Left cardiac atrium (tissue), 4 donors: ENCODE data around the gene INO80D. TPM values are rescaled to one million over a fixed set of nuclear protein-coding genes. Genes with fewer than 3 reads are reported as not detected.
"Not testable (repeated sequence)": the region's sequence is repeated elsewhere in the genome, so short reads cannot be mapped to it uniquely, and the experiment has no call there.

Source experiments
- ATAC-seq, 2 donors: fragments of 200-7000 bp; cut with Tn5 transposase; one replicate each; pipeline ENCODE4 v1.9.1; 2020; ENCODE audit warnings: mild to moderate bottlenecking in 2 of 2, moderate library complexity in 2 of 2
- DNase-seq: peaks from one replicate; pipeline ENCODE4 v3.0.0-alpha.2; 2020
- intact Hi-C, 2 donors: fragments of 100-400 bp; cut with DNase I; formaldehyde crosslinking; loops; one replicate each; pipeline versions ENCODE4 v1.14.1 to v1.15.1; 2022 to 2023
- total RNA-seq, 2 donors: library from RNA; stranded (reverse); fragmentation: NEBNext Ultra II Directional; extraction: Animal tissue kit (Norgen Biotek cat#: 25700); gene quantifications; one replicate each; pipeline ENCODE4 v1.2.1, GENCODE V29; 2021
- donor health status: DM: no; HTN: yes; CAD: no.
- donor health status: DM: no; HTN: yes; CAD: no; lungs with severe emphysema.
- donor health status: DM: yes; HTN: yes; CAD: no.
- donor health status: Dilated cardiomyopathy.

Gene INO80D
- total RNA-seq, 2 donors from 2014 or later = 10.8 to 15.1 TPM

DNA sequence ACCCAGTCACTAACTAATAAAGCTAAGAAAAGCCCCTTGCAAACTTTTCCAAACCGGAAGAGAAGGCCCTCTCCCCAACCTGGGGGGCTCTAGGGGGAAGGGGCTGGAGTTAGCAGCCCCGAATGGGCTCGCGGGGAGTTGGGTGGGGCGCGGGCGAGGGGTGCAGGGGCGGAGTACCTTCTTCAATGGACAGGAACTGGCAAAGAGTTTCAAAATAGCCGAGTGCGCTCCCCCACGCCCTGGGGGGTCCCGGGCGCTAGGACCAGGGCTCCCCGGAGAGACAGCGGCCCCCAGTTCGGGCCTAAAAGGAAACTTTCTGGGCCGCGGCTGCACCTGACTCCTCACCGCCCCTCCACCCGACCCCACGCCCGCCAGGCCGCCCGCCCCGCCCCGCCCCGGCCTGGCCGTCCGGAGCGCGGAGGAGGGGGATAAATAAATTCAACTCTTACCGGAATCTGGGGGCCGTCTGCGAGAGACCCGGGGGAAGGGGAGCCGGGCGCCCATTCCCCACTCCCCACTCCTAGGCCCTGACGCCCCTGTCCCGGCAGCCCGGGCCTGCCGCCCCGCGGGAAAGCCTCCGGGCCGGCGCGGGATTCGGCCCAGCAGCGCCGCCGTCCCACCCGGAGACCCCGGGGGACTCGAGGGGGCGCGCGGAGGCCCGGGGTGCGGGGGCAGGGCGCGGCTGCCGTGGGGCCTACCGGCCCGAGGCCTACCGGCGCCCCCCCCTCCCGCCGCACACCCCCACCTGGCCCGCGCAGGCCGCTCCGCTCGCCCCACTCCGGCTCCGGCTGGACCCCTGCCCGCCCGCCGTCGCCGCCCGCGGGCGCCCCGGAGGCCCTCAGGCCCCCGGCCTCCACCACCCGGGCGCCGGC lies 868 bp downstream of the INO80D start:
- intact Hi-C loops = no loop called here
- DNase-seq (peak; percentile 41), ATAC-seq (peak; percentile 49 to 67)

DNA sequence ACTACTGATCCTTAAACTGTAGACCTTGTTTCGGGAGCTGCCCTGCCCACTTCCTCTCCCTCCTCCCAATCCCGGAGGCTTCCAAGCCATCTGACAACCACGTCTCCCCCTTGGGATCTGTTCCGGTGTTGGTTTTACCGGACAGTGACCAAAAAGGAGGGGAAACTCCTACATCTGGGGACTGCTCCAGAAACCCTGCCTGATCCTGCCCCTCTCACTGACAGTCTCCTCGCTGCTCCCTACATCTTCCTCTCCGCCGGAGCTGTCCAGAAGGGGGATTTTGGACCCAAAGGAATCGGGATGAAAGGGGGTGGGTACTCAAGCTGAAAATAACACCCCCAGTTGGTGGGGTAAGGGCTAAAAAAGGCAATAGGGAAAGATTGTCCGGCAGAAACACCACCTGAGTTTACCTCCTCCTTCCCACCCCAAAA lies 1.5 kb downstream of the INO80D start:
- intact Hi-C loops = no loop called here
- DNase-seq (peak; percentile 72), ATAC-seq (peak; percentile 75 to 79)

- intact Hi-C loops = no loop called here
- DNase-seq (no peak), ATAC-seq (no peak)
Observed at GRCh38 chr2:206083602-206084438, 2.2 kb downstream of the INO80D start.

GRCh38 chr2:206082298-206082843 lies 3.6 kb downstream of the INO80D start:
- no peak for DNase-seq
- intact Hi-C loops = no loop called here
- ATAC-seq = no peak

DNA sequence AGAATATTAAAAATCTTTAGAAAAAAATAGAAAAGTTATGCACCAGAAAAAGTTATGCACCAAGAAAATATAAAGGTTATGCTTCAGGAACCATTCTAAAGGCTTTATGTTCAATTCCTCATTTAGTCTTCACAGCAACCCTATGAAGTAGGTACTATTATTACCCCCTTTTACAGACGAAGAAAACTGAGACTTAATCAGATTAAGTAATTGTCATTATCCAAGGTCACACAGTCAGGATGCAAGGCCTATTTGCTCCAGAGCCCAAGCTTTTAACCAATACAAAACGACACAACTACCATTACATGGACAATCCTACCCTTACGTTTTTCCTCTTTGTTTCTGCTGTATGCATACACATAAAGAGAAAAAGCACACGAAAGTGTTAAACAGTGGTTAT lies 5.0 kb downstream of the INO80D start:
- DNase-seq (no peak), ATAC-seq (no peak)
- intact Hi-C loops = no loop called here

- DNase-seq (no peak), ATAC-seq (no peak)
- intact Hi-C loops = no loop called here
Observed at GRCh38 chr2:206079699-206080465, 6.1 kb downstream of the INO80D start.

DNA sequence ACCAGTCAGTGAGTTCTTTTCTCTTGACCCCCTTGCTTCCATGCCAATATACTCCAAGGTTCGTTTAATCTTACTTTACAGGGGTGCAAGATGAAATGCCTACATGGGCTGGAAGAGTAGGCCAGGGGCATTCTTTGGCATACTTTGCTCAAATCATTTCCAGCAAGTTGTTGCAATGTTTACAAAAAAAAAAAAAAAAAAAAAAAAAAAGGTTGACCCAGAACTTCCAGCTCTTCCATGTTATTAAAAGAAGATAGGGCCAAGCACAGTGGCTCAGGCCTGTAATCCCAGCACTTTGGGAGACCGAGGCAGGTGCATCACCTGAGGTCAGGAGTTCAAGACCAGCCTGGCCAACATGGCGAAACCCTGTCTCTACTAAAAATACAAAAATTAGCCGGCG lies 8.1 kb downstream of the INO80D start:
- ATAC-seq, intact Hi-C loops, DNase-seq: not testable (repeated sequence)

GRCh38 chr2:206075113-206075512 lies 10.9 kb downstream of the INO80D start:
- ATAC-seq = no peak
- intact Hi-C loops = no loop called here

DNA sequence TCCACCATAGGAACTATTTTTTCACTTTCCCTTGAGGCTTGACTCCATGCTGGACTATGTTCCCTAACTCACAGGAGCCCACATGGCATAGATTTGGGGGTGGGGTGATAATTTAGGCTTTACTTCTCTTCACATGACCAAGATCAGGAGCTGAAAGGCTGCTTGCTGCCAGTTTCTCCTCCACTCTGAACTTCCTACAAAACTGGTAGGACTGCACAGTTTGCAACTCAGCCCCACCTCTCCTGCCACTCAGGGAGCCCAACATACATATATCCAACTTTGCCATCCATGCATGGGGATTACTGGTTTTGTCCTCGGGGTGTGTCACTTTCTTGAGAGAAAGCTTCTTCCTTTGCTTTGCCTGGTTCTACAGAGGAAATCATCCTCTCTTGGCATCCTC lies 14.2 kb downstream of the INO80D start:
- DNase-seq = no peak
- intact Hi-C loops = no loop called here
- ATAC-seq = no peak

More at GRCh38 chr2:206075113-206075512, 10.9 kb downstream of the INO80D start:
- no peak for DNase-seq

DNA sequence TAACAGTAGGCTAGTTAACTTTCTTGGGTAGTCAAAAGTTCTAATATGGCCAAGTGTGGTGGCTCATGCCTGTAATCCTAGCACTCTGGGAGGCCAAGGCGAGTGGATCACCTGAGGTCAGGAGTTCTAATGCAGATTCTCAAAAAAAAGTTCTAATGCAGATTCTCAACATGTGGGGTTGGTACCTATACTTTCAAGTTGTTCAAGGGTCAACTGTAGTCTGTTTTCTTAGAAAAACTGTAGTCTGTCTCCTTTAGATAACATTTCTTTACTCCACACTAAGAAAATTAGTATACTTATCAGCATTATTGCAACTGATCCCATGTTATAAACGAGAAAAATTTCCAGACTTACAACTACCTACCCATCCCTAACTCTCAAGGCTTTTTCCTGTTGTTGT lies 16.6 kb downstream of the INO80D start:
- ATAC-seq (no peak), DNase-seq (no peak)
- intact Hi-C loops = no loop called here

GRCh38 chr2:206068207-206068606 lies 17.8 kb downstream of the INO80D start:
- ATAC-seq = no peak
- no peak for DNase-seq
- intact Hi-C loops = no loop called here

DNA sequence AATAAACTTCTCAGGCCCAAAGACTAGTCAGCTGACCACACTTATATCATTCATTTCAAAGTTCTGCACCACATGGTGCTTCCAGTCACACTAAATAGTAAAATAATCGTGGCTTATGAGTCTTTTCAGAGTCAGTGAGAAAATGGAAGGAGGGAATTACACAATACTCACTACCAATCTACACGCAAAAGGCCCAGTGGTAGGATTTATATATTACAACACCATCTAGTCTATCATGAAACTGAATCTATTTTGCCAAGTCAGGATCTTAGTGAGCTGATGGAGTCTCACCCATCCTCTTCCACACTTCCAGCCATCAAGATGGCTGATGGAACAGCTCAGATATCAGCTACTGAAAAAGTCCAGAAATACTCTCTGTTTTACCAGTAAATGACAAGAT lies 21.9 kb downstream of the INO80D start:
- ATAC-seq = no peak
- DNase-seq = no peak
- intact Hi-C loops = no loop called here

- DNase-seq = no peak
- intact Hi-C loops = no loop called here
- no peak for ATAC-seq
Observed at GRCh38 chr2:206063635-206064034, 22.3 kb downstream of the INO80D start.

- ATAC-seq = no peak
- DNase-seq = no peak
- intact Hi-C loops = no loop called here
Observed at GRCh38 chr2:206062724-206063123, 23.2 kb downstream of the INO80D start.

DNA sequence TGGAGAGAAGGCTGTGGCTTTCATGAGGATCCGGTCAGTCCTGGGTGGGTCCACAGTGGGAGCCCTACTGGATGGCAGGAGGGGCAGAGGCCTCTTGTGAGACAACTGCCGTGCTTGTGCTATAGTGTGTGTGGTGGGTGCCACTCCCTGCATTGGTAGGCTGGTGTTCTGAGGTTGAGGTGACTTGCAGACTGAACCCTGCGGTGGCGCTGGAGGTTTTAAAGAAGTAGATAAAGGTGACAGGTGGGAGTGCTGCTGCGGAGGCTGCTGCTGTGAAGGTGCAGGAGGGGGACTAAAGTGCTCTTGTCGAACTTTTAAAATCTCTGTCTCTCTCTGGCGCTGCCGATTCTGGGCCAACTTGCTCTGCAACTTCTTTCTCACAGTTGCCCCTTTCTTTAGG lies 29.7 kb downstream of the INO80D start:
- intact Hi-C loops = no loop called here
- DNase-seq (no peak), ATAC-seq (no peak)

DNA sequence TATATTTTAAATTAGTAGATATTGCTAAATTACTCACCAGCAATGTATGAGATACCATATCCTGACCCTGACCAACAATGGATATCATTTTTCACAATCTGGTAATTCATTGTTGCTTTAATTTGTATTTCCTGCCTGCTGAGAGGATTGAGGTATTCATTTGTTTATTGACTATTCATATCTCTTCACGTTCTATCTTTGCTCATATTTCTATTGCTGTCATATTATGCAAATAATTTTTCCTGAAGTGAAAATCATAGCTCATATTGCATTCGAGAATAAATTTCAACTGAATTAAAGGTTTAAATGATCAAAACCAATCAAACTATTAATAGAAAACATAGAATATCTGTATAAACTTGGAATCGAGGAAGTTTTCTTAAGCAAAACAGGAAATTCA lies 31.0 kb downstream of the INO80D start:
- intact Hi-C loops = no loop called here
- ATAC-seq = no peak
- DNase-seq = no peak

DNA sequence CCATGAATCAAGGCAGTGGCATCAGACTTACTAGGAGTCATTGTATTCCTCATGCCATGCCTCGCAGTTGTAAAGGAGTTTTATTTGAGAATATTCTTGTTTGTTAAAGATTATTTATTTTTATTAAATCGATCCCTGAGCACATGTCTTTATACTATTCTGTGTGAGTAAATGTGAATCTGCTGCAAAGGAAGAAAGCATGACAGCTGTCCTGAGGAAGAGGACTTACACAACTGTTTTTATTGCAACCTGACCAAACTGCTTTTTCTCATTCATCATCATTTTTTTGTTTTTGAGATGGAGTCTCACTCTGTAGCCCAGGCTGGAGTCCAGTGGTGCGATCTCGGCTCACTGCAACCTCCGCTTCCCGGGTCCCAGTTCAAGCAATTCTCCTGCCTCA lies 34.1 kb downstream of the INO80D start:
- DNase-seq (no peak), ATAC-seq (no peak)
- intact Hi-C loops = no loop called here

DNA sequence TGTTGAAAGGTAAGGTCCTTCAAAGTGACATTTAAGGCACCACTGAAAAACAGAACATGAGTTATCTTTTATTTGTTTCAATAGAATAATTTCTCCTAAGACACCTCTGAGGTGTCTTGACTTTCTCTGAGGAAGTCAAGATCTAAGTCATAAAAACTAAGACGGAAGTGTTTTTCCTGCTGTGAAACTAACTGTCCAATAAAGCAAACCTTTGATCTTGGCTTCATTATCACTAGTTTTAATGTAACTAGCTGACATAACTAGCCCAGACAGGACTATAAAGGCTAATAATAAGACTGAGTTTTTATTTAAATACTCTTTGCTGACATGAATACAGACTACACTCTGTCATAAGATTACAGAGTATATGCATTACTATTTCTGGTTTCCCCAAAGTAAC lies 36.6 kb downstream of the INO80D start:
- intact Hi-C loops = no loop called here
- DNase-seq = no peak
- no peak for ATAC-seq

- no peak for ATAC-seq
- DNase-seq = no peak
- intact Hi-C loops = no loop called here
Observed at GRCh38 chr2:206045251-206045650, 40.7 kb downstream of the INO80D start.
